NB4 (cell line): Measurements from ENCODE around the gene SPSB4.

Experiments
- POLR2A ChIP-seq: IDR thresholded peaks from 2 replicates; pipeline ENCODE4 v1.6.1; 2011; ENCODE audit warnings: mild to moderate bottlenecking; ENCODE audit not compliant: insufficient read length; ENCODE audit errors: extremely low read depth
- TF ChIP-seq, protein P1 (sequence below): IDR thresholded peaks from one replicate; pipeline ENCODE4 v1.5.1; 2012; ENCODE audit warnings: low read depth, low read length
- TF ChIP-seq, protein P2 (sequence below): IDR thresholded peaks from 2 replicates; pipeline ENCODE4 v1.6.1; 2011; ENCODE audit warnings: low read depth, low read length

DNA sequence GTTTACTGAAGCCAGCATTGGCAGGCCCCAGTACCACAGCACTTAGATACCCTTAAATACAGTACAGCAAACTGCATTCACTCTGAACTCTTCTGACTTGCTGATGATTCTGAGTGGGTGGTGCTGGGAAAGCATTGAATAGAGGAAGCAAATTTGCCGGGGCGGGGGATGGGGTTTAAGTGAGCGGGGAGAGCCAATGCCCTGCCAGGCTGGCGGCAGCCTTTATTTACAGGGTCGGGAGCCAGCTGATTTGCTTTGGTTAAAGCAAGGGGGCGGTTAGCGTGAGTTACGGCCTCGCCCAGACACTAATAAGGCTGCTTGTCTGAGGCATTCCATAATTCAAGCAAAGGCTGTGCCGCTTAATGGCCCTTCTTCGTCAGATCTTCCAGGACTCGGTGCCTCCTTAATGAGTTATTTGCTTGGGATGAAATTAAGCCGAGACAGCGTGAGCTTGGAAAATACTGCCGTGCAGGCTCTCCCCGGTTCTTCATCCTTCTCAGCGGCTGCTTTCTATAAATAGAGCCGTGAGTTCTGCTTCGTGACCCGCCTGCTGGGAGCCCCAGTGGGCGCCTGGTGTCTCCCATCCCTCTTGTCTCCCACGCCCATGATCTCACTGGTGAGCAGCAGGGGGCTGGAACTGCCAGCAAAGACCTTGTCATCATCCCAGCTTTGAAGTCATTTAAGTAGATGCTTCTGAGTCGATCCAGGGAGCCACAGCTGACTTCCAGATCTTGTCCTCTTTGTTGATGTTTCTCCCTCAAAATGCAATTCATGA is 25.8 kb downstream of the SPSB4 start:
- no peak for TF ChIP-seq POLR2A
- TF ChIP-seq, protein P1, sequence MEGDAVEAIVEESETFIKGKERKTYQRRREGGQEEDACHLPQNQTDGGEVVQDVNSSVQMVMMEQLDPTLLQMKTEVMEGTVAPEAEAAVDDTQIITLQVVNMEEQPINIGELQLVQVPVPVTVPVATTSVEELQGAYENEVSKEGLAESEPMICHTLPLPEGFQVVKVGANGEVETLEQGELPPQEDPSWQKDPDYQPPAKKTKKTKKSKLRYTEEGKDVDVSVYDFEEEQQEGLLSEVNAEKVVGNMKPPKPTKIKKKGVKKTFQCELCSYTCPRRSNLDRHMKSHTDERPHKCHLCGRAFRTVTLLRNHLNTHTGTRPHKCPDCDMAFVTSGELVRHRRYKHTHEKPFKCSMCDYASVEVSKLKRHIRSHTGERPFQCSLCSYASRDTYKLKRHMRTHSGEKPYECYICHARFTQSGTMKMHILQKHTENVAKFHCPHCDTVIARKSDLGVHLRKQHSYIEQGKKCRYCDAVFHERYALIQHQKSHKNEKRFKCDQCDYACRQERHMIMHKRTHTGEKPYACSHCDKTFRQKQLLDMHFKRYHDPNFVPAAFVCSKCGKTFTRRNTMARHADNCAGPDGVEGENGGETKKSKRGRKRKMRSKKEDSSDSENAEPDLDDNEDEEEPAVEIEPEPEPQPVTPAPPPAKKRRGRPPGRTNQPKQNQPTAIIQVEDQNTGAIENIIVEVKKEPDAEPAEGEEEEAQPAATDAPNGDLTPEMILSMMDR, result no peak
- TF ChIP-seq, protein P2, sequence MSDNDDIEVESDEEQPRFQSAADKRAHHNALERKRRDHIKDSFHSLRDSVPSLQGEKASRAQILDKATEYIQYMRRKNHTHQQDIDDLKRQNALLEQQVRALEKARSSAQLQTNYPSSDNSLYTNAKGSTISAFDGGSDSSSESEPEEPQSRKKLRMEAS, result no peak
